IPS DF 19.7 (cell line): ENCODE data around the gene MPHOSPH6.
"Not testable (repeated sequence)": the region's sequence is repeated elsewhere in the genome, so short reads cannot be mapped to it uniquely, and the experiment has no call there.

Experiments
- DNase-seq: peaks from one replicate; pipeline ENCODE4 v3.0.0-alpha.2; 2013; ENCODE audit warnings: low read depth, low spot score

Gene MPHOSPH6

DNA sequence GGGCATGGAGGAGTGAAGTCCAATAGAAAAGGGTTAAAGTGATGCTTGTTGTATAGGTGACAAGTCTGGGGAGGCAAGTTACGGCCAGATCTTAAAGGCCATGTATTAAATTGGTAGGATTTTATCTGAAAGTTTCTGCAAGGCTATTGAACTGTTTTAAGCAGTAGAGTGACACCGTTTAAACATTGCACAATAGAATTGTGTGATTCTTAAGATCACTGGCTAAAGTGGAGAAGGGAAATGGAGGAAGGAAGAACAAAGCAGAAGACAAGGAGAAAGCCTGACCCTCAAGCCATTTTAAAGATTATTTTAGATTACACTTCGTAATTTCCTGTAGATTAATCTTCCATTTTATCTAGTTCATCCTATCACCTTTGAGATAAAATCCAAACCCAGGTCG is 5.6 kb upstream of the MPHOSPH6 start:
- DNase-seq = no peak

DNA sequence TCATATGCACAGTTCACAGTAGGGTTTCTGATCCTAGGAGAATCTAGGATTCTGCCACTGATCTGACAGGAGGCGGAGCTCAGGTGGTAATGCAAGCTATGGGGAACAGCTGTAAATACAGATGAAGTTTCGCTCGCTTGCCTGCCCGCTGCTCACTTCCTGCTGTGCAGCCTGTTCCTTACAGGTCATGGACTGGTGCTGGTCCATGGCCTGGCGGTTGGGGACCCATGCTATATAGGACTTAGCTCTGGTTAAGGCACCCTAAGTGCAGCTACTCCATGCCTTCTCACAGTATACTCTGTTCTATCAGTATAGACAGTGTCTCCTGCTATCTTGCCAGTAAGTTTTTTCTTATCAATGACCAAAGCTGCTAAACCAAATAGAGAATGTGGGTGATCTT is 2.4 kb downstream of the MPHOSPH6 start:
- no peak for DNase-seq

DNA sequence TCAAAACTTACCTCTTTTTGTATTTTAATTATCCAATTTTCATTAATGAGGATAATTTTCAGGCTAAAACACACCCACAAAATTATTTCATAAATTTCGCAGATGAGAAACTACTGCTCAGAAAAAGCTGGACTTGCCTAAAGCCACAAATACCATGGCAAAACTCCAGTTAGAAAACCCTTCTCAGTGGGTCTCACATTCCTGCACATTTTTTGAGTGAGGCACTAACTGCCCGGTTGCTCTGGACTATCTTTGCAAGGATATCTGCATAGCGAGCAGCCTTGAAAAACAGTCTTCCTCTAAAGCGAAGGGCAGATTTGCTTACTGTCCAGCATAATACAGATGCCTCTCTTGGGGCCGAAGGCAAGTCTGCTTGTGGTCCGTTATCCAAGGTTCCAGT is 9.8 kb downstream of the MPHOSPH6 start:
- no peak for DNase-seq

DNA sequence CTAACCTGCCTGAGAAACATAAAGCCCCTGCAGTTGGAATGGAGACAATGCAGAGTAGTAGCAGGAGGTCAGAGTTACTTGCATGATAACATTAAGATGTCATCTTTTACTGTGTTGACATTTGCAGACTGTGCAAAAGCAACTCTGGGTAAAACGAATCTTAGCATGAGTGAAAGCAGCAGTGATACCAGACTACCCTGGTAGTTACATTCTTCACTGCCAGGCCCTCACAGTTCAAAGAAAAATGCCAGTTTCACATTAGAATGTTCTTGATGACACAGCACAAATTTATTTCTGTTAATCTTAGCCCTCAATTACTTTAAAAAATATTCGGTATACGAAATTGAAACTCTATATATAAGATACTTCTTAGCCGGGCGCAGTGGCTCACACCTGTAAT is 12.2 kb downstream of the MPHOSPH6 start:
- DNase-seq = no peak

- no peak for DNase-seq
These were observed 12.6 kb downstream of the MPHOSPH6 start for GRCh38 chr16:82157534-82157812.

DNA sequence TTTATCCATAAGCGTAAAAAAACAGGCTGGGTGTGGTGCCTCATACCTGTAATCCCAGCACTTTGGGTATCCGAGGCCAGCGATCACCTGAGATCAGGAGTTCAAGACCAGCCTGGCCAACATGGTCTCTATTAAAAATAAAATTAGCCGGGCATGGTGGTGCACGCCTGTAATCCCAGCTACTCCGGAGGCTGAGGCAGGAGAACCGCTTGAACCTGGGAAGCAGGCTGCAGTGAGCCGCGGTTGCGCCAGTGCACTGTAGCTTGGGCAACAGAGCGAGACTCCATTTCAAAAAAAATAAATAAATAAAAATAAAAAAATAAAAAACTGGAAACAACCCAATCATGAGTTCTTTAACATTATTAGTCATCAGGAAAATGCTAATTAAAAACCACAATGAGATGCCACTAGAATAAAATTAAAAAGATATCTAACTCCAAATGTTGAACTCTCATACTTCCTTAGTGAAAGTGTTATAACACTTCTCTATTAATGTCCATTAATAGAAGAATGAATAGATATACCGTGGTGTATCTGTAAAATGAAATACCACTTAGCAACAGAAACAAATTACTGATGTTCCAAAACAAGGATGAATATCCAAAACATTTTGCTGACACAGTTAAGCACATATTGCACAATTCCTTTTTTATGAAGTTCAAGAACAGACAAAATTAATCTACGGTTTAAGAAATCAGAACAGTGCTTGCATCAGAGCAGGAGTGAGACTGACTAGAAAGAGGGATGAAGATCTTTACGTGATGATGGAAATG is 13.1 kb downstream of the MPHOSPH6 start:
- DNase-seq = no peak

DNA sequence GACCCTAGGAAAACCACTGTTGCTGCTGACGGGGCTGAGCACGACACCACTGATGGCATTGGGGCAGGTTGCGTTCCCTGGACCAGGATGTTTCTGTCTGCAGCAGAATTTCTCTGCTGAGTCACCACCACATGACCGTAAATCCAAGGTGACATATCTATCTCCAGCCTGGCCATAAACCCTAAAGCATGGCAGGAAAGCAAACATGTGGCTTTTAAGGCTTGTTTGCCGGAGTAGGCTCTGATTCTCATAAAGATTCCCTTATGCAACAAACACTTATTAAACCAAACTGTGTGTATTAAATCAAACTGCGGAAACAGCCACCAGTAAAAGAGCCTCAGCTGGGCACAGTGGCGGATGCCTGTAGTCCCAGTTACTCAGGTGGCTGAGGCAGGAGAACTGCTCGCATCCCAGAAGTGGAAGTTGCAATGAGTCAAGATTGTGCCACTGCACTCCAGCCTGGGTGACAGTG is 17.3 kb downstream of the MPHOSPH6 start:
- no peak for DNase-seq

- DNase-seq = no peak
These were observed 17.8 kb downstream of the MPHOSPH6 start for GRCh38 chr16:82152196-82152595.

DNA sequence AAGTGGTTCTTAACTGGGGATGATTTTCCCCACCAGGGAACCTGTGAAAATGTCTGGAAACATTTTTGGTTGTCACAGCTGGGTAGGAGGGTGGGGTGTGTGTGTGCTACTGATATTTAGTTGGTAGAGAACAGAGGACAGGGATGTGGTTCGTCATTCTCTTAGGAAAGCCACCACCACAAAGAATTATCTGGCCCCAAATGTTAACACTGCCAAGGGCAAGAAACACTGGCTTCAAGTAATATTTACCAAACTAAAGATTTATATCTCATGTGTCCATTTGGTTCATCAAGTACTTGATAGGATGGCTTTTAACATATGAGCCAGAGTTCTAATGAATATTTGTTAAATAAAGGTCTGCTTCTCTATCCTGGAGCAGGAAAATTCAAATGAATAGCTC is 19.5 kb downstream of the MPHOSPH6 start:
- no peak for DNase-seq

GRCh38 chr16:82149536-82149935 is 20.5 kb downstream of the MPHOSPH6 start:
- no peak for DNase-seq

DNA sequence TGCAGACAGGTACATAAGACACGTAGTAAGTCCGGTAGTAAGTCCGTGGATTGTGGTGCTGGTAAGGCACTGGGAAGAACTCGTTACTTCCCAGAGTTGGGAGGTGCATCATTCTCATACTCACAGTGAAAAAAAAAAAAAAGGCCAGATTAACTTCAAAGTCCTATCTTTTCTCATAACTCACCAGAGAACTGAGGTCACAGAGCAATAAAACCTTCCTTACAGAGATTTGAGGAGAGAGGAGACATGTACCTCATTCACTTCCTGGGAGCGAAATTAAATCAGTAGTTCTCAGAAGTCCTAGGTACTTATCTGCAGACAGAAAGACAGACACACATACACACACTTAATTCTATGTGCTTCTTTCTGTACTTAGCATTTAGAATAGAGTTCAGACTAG is 22.5 kb downstream of the MPHOSPH6 start:
- DNase-seq = no peak

- no peak for DNase-seq
These were observed 23.1 kb downstream of the MPHOSPH6 start for GRCh38 chr16:82146957-82147356.

DNA sequence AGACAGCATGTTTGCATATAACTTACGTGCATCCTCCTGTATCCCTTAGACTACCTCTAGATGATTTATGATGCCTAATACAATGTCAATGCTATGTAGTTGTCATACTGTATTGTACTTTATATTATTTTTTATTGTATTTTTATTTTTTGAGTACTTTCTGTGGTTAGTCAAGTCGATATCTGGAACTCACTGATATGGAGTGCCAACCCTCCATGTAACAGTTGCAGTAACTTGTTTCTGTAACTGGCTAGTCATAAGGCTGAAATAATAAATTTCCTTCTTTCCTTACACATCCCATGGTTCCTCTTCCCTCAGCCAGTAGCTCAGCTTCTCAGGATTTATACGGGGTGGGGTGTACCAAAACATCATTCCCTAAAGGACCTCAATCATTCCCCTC is 23.5 kb downstream of the MPHOSPH6 start:
- no peak for DNase-seq

- not testable (repeated sequence) for DNase-seq
These were observed 30.8 kb downstream of the MPHOSPH6 start for GRCh38 chr16:82139286-82139571.

- DNase-seq = no peak
These were observed 31.3 kb downstream of the MPHOSPH6 start for GRCh38 chr16:82138478-82139285.

DNA sequence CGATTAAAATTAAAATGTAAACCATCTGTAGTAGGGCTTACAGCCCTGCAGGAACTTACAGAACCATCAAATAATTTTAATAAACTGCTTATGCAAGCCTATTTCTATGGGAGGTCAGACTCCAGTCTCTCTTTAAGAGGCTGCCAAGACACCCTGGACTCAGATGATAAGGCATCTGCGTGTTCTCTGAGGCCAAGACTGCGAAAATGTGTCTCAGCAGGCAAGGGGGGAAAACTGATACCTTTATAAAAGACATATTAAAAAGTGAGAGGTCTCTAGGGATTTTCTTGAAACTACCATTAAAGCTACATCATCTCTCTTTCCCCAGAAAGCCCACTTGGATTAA is 32.2 kb downstream of the MPHOSPH6 start:
- DNase-seq = no peak

- no peak for DNase-seq
These were observed 32.8 kb downstream of the MPHOSPH6 start for GRCh38 chr16:82136956-82137821.

DNA sequence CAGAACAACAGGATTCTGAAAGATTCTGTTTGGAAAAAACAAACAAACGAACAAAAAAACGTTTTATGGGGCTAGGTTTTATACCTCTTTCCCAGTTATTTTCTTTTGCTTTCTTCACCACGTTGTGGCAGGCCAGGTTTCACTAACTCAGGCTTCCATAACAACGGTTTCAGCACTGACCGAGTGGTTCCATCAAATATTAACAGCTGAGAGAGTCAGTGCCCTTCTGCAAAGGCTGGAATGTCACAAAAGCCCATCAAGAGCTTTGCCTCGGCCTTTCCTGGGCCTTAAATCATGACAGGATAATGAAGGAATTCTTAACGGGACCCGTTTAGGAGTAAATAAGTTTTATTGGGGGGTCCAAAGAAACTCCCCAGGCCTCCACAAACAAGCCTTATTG is 34.2 kb downstream of the MPHOSPH6 start:
- no peak for DNase-seq

DNA sequence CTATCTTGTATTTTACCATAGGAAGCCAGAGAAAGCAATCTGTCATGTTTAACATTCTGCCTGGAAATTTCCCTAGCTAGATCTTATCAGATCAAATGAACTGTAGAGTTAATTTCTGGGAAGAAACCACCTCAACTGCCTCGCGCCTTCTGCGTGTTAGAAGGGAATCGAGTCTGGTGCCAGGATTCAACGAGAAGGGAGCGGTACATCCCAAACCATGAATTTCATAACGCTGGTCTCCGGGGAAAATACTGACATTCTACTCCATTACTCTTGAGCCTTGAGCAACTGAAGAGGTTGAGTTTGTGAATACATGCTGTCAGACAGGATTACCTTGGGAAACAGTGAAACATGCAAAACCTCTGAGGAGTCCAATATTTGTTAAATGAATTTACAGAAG is 35.2 kb downstream of the MPHOSPH6 start:
- no peak for DNase-seq

DNA sequence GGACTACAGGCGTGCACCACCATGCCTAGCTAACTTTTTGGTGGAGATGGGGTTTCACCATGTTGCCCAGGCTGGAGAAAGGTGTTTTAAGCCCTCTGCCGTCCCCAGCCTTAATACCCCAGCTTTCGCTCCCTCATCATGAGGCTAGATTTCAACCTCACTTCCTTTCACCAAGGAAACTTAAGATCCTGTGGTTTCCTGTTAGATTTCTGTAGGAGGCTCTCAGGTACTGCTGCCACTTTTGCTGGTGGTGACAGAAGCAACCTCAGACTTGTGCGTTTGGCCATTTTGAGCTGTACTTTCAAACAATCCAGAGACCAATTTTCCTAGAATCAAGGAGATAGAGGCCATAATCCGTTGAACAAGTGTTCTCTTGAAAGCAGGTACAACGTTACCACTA is 36.2 kb downstream of the MPHOSPH6 start:
- DNase-seq = no peak

DNA sequence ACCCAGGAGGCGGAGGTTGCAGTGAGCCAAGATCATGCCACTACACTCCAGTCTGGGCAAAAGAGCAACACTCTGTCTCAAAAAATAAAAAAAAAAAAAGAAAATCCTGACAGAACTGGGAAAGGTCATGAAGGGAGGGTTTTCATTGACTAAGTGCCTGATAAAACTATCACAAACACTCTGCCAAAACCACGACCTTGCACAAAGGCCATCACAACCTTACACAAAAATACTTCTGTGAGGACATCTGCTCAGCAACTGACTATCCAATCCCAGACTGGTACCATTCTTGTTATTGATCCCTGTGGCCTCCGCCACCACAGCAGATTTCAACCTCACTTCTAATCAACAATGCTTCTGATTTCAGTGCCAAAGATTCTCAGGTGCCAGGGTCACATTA is 40.1 kb downstream of the MPHOSPH6 start:
- DNase-seq = no peak

- no peak for DNase-seq
These were observed 45.4 kb downstream of the MPHOSPH6 start for GRCh38 chr16:82124651-82125050.

- no peak for DNase-seq
These were observed 50.6 kb downstream of the MPHOSPH6 start for GRCh38 chr16:82119405-82119804.
